NCI-H1694 (cell line): ENCODE results near the gene DPEP2.
"Not testable (repeated sequence)": the region's sequence is repeated elsewhere in the genome, so short reads cannot be mapped to it uniquely, and the experiment has no call there.

Experiments used
- DNase-seq: peaks from one replicate; lab custom pipeline; 2025; lab: John Stamatoyannopoulos, UW

The DPEP2 gene

GRCh38 chr16:67954421-67955196 lies 44.7 kb downstream of the DPEP2 start:
- no peak for DNase-seq

GRCh38 chr16:67953641-67954375 lies 45.5 kb downstream of the DPEP2 start:
- DNase-seq, result no peak

- DNase-seq, result no peak
Measured at GRCh38 chr16:67951485-67951884, 47.8 kb downstream of the DPEP2 start.

GRCh38 chr16:67950335-67950843 lies 48.9 kb downstream of the DPEP2 start:
- DNase-seq, result no peak

GRCh38 chr16:67949645-67950044 lies 49.6 kb downstream of the DPEP2 start:
- DNase-seq, result no peak

GRCh38 chr16:67948015-67948414 lies 51.3 kb downstream of the DPEP2 start:
- DNase-seq, result no peak

GRCh38 chr16:67946966-67947558 lies 52.2 kb downstream of the DPEP2 start:
- DNase-seq, result no peak

- DNase-seq, result no peak
Measured at GRCh38 chr16:67946128-67946569, 53.1 kb downstream of the DPEP2 start.

GRCh38 chr16:67945392-67945933 lies 53.8 kb downstream of the DPEP2 start:
- no peak for DNase-seq

GRCh38 chr16:67944690-67945391 lies 54.4 kb downstream of the DPEP2 start:
- no peak for DNase-seq

- no peak for DNase-seq
Measured at GRCh38 chr16:67943619-67944504, 55.4 kb downstream of the DPEP2 start, which contains the start of gene LCAT. Gene LCAT (minus strand): TSS chr16:67944120. CDS start chr16:67944101, 19 bp downstream.

GRCh38 chr16:67943256-67943618 lies 56.0 kb downstream of the DPEP2 start:
- no peak for DNase-seq

- DNase-seq, result no peak
Measured at GRCh38 chr16:67942510-67943255, 56.6 kb downstream of the DPEP2 start.

- no peak for DNase-seq
Measured at GRCh38 chr16:67942200-67942509, 57.1 kb downstream of the DPEP2 start.

- no peak for DNase-seq
Measured at GRCh38 chr16:67941469-67942199, 57.6 kb downstream of the DPEP2 start.

- DNase-seq, result no peak
Measured at GRCh38 chr16:67940446-67941089, 58.7 kb downstream of the DPEP2 start.

GRCh38 chr16:67939507-67940445 lies 59.5 kb downstream of the DPEP2 start:
- DNase-seq, result no peak

GRCh38 chr16:67937713-67938112 lies 61.6 kb downstream of the DPEP2 start:
- DNase-seq, result not testable (repeated sequence)
